ENCODE results near the gene C3orf20.
A peak's percentile ranks its signal among the peaks of the same experiment; 100 is the strongest.

Gene C3orf20

DNA sequence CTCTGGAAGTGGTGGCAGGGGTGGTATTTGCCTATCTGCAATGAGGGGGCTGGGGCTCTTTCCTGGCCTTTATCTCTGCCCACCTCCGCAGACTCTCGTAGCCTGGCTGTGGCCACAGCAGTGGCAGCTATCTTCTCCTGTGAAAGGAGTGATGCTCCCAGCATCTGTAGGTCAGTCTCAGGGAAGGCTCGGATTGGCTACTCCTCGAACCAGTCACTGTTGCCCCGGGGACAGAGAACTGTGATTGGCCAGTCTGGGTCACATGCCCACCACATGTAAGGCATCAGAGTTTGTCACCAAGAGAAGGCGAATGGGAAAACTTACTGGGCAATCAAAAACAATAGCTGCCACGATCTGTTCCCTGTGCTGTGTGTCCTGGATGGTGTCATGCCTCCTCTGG, 113.7 kb downstream of the C3orf20 start:
- Histone ChIP-seq H3K79me2 (no peaks in the 10 kb centered on the region), H3K36me3 (ENCODE audit: control insufficient read depth, insufficient read depth, low read length) (no peaks in the 10 kb centered on the region), H3K27ac (no peak overlapping the region), H3K4me2 (ENCODE audit: low read length) (no peak overlapping the region), H3K9ac (no peak overlapping the region), H3K4me1 (no peaks in the 10 kb centered on the region), H3K9me3 (ENCODE audit: control insufficient read depth, low read length) (no peaks in the 10 kb centered on the region), H3K4me3 (ENCODE audit: low read depth, low read length) (no peak overlapping the region), H2AFZ (no peak overlapping the region), H3K27me3 (ENCODE audit: control insufficient read depth, insufficient read depth, low read length) (no peaks in the 10 kb centered on the region)
- TF ChIP-seq, protein P1, sequence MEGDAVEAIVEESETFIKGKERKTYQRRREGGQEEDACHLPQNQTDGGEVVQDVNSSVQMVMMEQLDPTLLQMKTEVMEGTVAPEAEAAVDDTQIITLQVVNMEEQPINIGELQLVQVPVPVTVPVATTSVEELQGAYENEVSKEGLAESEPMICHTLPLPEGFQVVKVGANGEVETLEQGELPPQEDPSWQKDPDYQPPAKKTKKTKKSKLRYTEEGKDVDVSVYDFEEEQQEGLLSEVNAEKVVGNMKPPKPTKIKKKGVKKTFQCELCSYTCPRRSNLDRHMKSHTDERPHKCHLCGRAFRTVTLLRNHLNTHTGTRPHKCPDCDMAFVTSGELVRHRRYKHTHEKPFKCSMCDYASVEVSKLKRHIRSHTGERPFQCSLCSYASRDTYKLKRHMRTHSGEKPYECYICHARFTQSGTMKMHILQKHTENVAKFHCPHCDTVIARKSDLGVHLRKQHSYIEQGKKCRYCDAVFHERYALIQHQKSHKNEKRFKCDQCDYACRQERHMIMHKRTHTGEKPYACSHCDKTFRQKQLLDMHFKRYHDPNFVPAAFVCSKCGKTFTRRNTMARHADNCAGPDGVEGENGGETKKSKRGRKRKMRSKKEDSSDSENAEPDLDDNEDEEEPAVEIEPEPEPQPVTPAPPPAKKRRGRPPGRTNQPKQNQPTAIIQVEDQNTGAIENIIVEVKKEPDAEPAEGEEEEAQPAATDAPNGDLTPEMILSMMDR (IDR thresholded peaks at IDR 0.05), result no peak

DNA sequence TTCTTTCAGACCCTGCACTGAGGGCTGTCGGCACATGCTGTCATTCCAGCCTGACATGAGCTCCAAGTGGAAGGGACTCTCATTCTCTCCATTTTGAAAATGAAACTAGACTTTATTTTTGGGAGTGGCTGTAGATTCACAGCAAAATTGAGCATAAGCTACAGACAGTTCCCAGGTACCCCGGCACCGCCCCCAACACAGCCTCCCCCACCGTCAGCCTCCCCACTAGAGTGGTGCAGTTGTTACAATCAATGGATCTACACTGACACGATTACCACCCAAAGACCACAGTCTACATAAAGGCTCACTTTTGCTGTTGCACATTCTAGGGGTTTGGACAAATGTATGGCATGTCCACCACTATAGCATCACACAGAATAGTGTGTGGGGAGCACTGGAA, 114.3 kb downstream of the C3orf20 start:
- no peak overlapping the region for H3K9ac ChIP-seq
- H3K4me3 ChIP-seq (ENCODE audit: low read depth, low read length), result no peak overlapping the region
- H3K4me1 ChIP-seq, result no peaks in the 10 kb centered on the region
- H3K27me3 ChIP-seq (ENCODE audit: control insufficient read depth, insufficient read depth, low read length), result no peaks in the 10 kb centered on the region
- no peak overlapping the region for H2AFZ ChIP-seq
- H3K79me2 ChIP-seq, result no peaks in the 10 kb centered on the region
- no peak overlapping the region for H3K27ac ChIP-seq
- no peaks in the 10 kb centered on the region for H3K36me3 ChIP-seq (ENCODE audit: control insufficient read depth, insufficient read depth, low read length)
- H3K9me3 ChIP-seq (ENCODE audit: control insufficient read depth, low read length), result no peaks in the 10 kb centered on the region
- no peak overlapping the region for H3K4me2 ChIP-seq (ENCODE audit: low read length)
- TF ChIP-seq, protein P1 (IDR thresholded peaks at IDR 0.05), result no peak

DNA sequence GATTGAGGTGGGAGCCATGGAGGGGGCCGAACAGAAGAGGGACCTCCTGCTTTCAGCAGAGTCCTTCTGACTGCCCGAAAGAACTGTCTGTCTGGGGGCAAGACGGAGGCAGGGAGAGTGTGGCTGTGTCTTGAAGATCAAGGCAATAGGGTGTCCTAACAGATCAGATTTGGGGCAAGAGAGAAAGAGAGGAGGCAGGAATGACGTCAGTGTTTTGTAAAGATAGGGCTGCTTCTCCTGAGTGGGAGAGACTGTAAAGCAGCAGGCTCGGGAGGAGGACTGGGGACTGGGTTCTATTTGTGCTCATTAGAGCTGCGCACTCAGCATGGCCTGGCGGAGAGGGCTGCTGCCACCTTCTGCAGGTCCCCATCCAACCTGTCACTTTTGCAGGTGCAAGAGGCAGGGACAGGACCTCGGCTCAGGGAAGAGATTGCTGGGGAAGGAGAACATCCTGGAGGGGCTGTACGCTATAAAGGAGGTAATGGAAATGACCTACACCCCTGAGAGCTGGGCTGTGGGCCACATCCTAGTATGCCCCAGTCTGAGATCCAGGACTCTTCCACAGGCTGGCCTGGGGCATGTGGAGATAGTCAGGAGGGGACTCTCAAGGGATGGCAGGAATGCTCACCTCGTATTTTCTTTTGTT, 114.8 kb downstream of the C3orf20 start:
- Histone ChIP-seq H2AFZ (no peak overlapping the region), H3K4me3 (ENCODE audit: low read depth, low read length) (no peak overlapping the region), H3K9ac (no peak overlapping the region), H3K4me1 (no peaks in the 10 kb centered on the region), H3K4me2 (ENCODE audit: low read length) (no peak overlapping the region), H3K36me3 (ENCODE audit: control insufficient read depth, insufficient read depth, low read length) (no peaks in the 10 kb centered on the region), H3K27me3 (ENCODE audit: control insufficient read depth, insufficient read depth, low read length) (no peaks in the 10 kb centered on the region), H3K9me3 (ENCODE audit: control insufficient read depth, low read length) (no peaks in the 10 kb centered on the region), H3K79me2 (no peaks in the 10 kb centered on the region), H3K27ac (no peak overlapping the region)
- TF ChIP-seq, protein P1 (IDR thresholded peaks at IDR 0.05), result no peak

DNA sequence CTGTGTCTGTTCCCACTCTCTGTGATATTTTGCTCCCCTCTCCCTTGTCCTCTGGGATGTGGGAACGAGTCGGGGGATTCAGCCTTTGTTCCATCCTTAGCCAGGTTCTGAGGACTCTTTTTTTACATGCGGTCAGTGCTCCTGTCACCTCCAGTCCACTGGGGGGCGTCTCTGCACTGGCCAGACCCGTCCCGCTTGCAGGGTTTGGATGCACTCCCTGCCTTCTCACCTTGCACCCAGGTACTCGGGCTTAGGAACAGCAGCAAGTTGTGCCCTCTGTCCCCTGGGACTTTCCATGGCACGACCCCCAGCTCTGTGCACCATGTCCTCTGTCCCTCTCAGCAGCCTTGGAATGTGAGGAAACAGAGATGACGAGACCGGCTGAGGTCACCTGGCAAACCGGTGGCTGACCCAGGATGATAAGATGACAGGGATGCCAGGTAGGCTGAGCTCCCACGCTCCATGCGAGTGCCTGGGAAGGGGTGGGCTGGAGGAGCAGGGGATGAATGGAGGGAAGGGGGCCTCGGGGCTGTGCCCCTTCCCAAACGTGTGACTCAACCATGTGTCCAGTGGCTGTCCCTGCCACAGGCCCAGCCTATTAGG, 116.5 kb downstream of the C3orf20 start:
- Histone ChIP-seq H3K36me3 (ENCODE audit: control insufficient read depth, insufficient read depth, low read length) (no peaks in the 10 kb centered on the region), H3K27ac (no peak overlapping the region), H3K4me3 (ENCODE audit: low read depth, low read length) (no peak overlapping the region), H3K79me2 (no peaks in the 10 kb centered on the region), H3K4me2 (ENCODE audit: low read length) (no peak overlapping the region), H3K27me3 (ENCODE audit: control insufficient read depth, insufficient read depth, low read length) (no peaks in the 10 kb centered on the region), H3K9ac (no peak overlapping the region), H2AFZ (no peak overlapping the region), H3K9me3 (ENCODE audit: control insufficient read depth, low read length) (no peaks in the 10 kb centered on the region), H3K4me1 (no peaks in the 10 kb centered on the region)
- TF ChIP-seq, protein P1 (IDR thresholded peaks at IDR 0.05), result peak; percentile 65

DNA sequence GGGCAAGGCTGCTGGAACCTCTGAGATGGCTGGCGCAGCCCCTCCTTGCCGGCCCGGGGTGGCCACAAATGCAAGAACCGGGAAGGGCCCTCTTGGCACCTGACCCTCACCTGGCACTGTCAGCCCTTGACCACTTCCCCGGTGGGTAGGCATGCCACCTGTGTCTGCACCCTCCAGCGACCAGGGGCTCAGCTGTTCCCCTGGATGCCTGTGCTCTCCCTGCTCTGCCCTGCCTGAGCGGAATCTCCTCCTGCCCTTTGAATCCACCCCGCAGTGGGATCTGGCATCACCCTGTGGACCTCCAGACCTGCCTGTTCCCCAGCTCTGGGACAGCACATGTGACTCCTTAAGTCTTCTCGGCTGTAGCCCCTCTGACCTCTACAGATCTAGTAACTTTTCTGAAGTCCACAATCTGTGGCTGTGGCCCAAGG, 117.8 kb downstream of the C3orf20 start:
- Histone ChIP-seq H3K36me3 (ENCODE audit: control insufficient read depth, insufficient read depth, low read length) (no peaks in the 10 kb centered on the region), H3K27me3 (ENCODE audit: control insufficient read depth, insufficient read depth, low read length) (no peaks in the 10 kb centered on the region), H3K79me2 (no peaks in the 10 kb centered on the region), H3K27ac (no peak overlapping the region), H3K4me2 (ENCODE audit: low read length) (no peak overlapping the region), H3K9ac (no peak overlapping the region), H2AFZ (no peak overlapping the region), H3K4me1 (no peaks in the 10 kb centered on the region), H3K4me3 (ENCODE audit: low read depth, low read length) (no peak overlapping the region), H3K9me3 (ENCODE audit: control insufficient read depth, low read length) (no peaks in the 10 kb centered on the region)
- TF ChIP-seq, protein P1 (IDR thresholded peaks at IDR 0.05), result no peak

All from parathyroid adenoma (tissue), 2 donors.